H9 (cell line): ENCODE data around the gene FOXN4. TPM values are rescaled to one million over a fixed set of nuclear protein-coding genes. Genes with fewer than 3 reads are reported as not detected.

Experiments used
- DNase-seq: peaks from one replicate; pipeline ENCODE4 v3.0.0-alpha.2; 2017
- H2AFZ ChIP-seq: one replicate; pipeline ENCODE4 v1.6.1; 2013; ENCODE audit warnings: mild to moderate bottlenecking, low read length, control low read depth, moderate library complexity
- H2AK5ac ChIP-seq: 2 replicates; pipeline ENCODE4 v1.6.1; 2013; ENCODE audit warnings: low read length, control low read depth, mixed read lengths; ENCODE audit not compliant: insufficient read length
- H2BK120ac ChIP-seq: one replicate; pipeline ENCODE4 v1.6.1; 2013; ENCODE audit warnings: low read depth, mild to moderate bottlenecking, low read length, control low read depth, inconsistent platforms; ENCODE audit not compliant: poor library complexity, severe bottlenecking
- H2BK12ac ChIP-seq: 2 replicates; pipeline ENCODE4 v1.6.1; 2013; ENCODE audit warnings: low read length, control low read depth, mixed read lengths, low read depth; ENCODE audit not compliant: insufficient read length
- H2BK15ac ChIP-seq: 2 replicates; pipeline ENCODE4 v1.6.1; 2013; ENCODE audit warnings: low read depth, low read length, control low read depth
- H2BK20ac ChIP-seq: one replicate; pipeline ENCODE4 v1.6.1; 2013; ENCODE audit warnings: low read depth, mild to moderate bottlenecking, low read length, control low read depth, inconsistent platforms; ENCODE audit not compliant: poor library complexity, severe bottlenecking
- H2BK5ac ChIP-seq: 2 replicates; pipeline ENCODE4 v1.6.1; 2013; ENCODE audit warnings: low read length, control low read depth, mixed read lengths; ENCODE audit not compliant: insufficient read length
- H3K14ac ChIP-seq: 2 replicates; pipeline ENCODE4 v1.6.1; 2013; ENCODE audit warnings: low read length, control low read depth; ENCODE audit not compliant: insufficient read depth
- H3K18ac ChIP-seq: 2 replicates; pipeline ENCODE4 v1.6.1; 2013; ENCODE audit warnings: low read depth, mild to moderate bottlenecking, mixed read lengths, low read length, control low read depth; ENCODE audit not compliant: insufficient read length
- H3K23ac ChIP-seq: 2 replicates; pipeline ENCODE4 v1.6.1; 2013; ENCODE audit warnings: low read length, control low read depth, mixed read lengths, low read depth; ENCODE audit not compliant: insufficient read length
- H3K23me2 ChIP-seq: 2 replicates; pipeline ENCODE4 v1.6.1; 2013; ENCODE audit warnings: low read depth, mild to moderate bottlenecking, mixed read lengths, low read length, control low read depth; ENCODE audit not compliant: insufficient read length, poor library complexity, severe bottlenecking
- H3K27ac ChIP-seq: 2 replicates; pipeline ENCODE4 v1.5.1; 2013; ENCODE audit warnings: low read length, control low read depth, mixed read lengths, low read depth; ENCODE audit not compliant: insufficient read length
- H3K27me3 ChIP-seq: 2 replicates; pipeline ENCODE4 v1.6.1; 2013; ENCODE audit warnings: low read length, control low read depth, inconsistent platforms; ENCODE audit not compliant: insufficient read depth
- H3K4ac ChIP-seq: 2 replicates; pipeline ENCODE4 v1.6.1; 2013; ENCODE audit warnings: low read depth, mild to moderate bottlenecking, control low read depth, inconsistent platforms, low read length, moderate library complexity
- H3K4me1 ChIP-seq: 2 replicates; pipeline ENCODE4 v1.6.1; 2013; ENCODE audit warnings: low read length, control low read depth, inconsistent platforms; ENCODE audit not compliant: insufficient read depth
- H3K4me2 ChIP-seq: 2 replicates; pipeline ENCODE4 v1.6.1; 2013; ENCODE audit warnings: low read length, control low read depth, mixed read lengths; ENCODE audit not compliant: insufficient read length, insufficient read depth
- H3K56ac ChIP-seq: 2 replicates; pipeline ENCODE4 v1.6.1; 2013; ENCODE audit warnings: low read depth, mild to moderate bottlenecking, mixed read lengths, low read length, control low read depth; ENCODE audit not compliant: insufficient read length
- H3K79me1 ChIP-seq: 2 replicates; pipeline ENCODE4 v1.6.1; 2013; ENCODE audit warnings: low read depth, mild to moderate bottlenecking, moderate library complexity, low read length, control low read depth, inconsistent platforms; ENCODE audit not compliant: insufficient read depth, poor library complexity, severe bottlenecking
- H3K79me2 ChIP-seq: 2 replicates; pipeline ENCODE4 v1.6.1; 2013; ENCODE audit warnings: low read length, control low read depth, inconsistent platforms; ENCODE audit not compliant: insufficient read depth
- H3K9ac ChIP-seq: 2 replicates; pipeline ENCODE4 v1.6.1; 2013; ENCODE audit warnings: low read length, control low read depth, mixed read lengths; ENCODE audit not compliant: insufficient read length; ENCODE audit errors: extremely low read depth
- H3K9me3 ChIP-seq: one replicate; pipeline ENCODE4 v1.6.1; 2013; ENCODE audit warnings: low read depth, low read length, inconsistent platforms; ENCODE audit not compliant: control insufficient read depth
- H3T11ph ChIP-seq: one replicate; pipeline ENCODE4 v1.6.1; 2013; ENCODE audit warnings: mild to moderate bottlenecking, low read length, control low read depth, inconsistent platforms
- H4K20me1 ChIP-seq: one replicate; pipeline ENCODE4 v1.6.1; 2013; ENCODE audit not compliant: control insufficient read depth, insufficient read length, insufficient read depth
- H4K5ac ChIP-seq: 2 replicates; pipeline ENCODE4 v1.6.1; 2013; ENCODE audit warnings: low read depth, mild to moderate bottlenecking, mixed read lengths, low read length, control low read depth; ENCODE audit not compliant: insufficient read length
- H4K8ac ChIP-seq: replicated peaks from 2 replicates; pipeline ENCODE4 v1.6.1; 2013; ENCODE audit warnings: low read length, control low read depth, mixed read lengths, low read depth; ENCODE audit not compliant: insufficient read length
- H4K91ac ChIP-seq: 2 replicates; pipeline ENCODE4 v1.6.1; 2013; ENCODE audit warnings: low read depth, mild to moderate bottlenecking, moderate library complexity, mixed read lengths, low read length, control low read depth; ENCODE audit not compliant: insufficient read length
- H3K27ac Mint-ChIP-seq, 3 experiments: 2 replicates in 2 of 3; 3 replicates in 1 of 3; pipeline ENCODE4 v1.8.0; 2020 to 2021; ENCODE audit warnings: mixed read lengths in 3 of 3, mild to moderate bottlenecking in 1 of 3, moderate library complexity in 1 of 3
- H3K27me3 Mint-ChIP-seq: 2 replicates; pipeline ENCODE4 v1.8.0; 2021; ENCODE audit warnings: low read depth, mild to moderate bottlenecking, moderate library complexity, mixed read lengths
- H3K36me3 Mint-ChIP-seq, 3 experiments: 2 replicates in 2 of 3; 3 replicates in 1 of 3; pipeline ENCODE4 v1.8.0; 2020 to 2021; ENCODE audit warnings: low read depth in 3 of 3, mixed read lengths in 3 of 3; ENCODE audit not compliant: insufficient read depth in 1 of 3
- H3K4me1 Mint-ChIP-seq, 2 experiments: 2 replicates each; pipeline ENCODE4 v1.8.0; 2020; ENCODE audit warnings: mixed read lengths in 2 of 2
- H3K4me3 Mint-ChIP-seq, 2 experiments: 2 replicates in 1 of 2; 3 replicates in 1 of 2; pipeline ENCODE4 v1.8.0; 2020 to 2021; ENCODE audit warnings: mild to moderate bottlenecking in 2 of 2, mixed read lengths in 2 of 2, moderate library complexity in 1 of 2
- H3K9me3 Mint-ChIP-seq, 2 experiments: 2 replicates in 1 of 2; 3 replicates in 1 of 2; pipeline ENCODE4 v1.8.0; 2020; ENCODE audit warnings: mild to moderate bottlenecking in 2 of 2, mixed read lengths in 2 of 2, moderate library complexity in 1 of 2
- WGBS: extraction: QIAGEN DNeasy Blood & Tissue Kit; methylation state at CpG from one replicate; pipeline ENCODE4 v1.1.7; 2013; ENCODE audit warnings: missing lambda C conversion rate, low lambda C conversion rate, mixed read lengths; ENCODE audit not compliant: insufficient read length; ENCODE audit errors: extremely low coverage; 5-methylcytosine and 5-hydroxymethylcytosine counted together
- total RNA-seq: library from RNA; stranded (reverse); gene quantifications from 2 replicates; pipeline ENCODE4 v1.2.1, GENCODE V29; 2021
- TF ChIP-seq, protein P1 (sequence below): fragments of 200-600 bp; sonication (generic); conservative IDR thresholded peaks from 3 replicates; pipeline ENCODE4 v1.8.0; 2021; ENCODE audit warnings: antibody characterized with exemption, mild to moderate bottlenecking

The FOXN4 gene
- total RNA-seq, 1 experiment from 2014 or later: 0.39 TPM

- no peak overlapping the region for H2BK5ac ChIP-seq
- H2BK15ac ChIP-seq: no peak overlapping the region
- H3K14ac ChIP-seq: no peak overlapping the region; the same call in 1 of the 2 replicates
- no peaks in the 10 kb centered on the region for H3K79me2 ChIP-seq
- H3K27me3 Mint-ChIP-seq: no peaks in the 10 kb centered on the region; the same call in none of the 2 replicates
- no peak overlapping the region for H3T11ph ChIP-seq
- TF ChIP-seq, protein P1, sequence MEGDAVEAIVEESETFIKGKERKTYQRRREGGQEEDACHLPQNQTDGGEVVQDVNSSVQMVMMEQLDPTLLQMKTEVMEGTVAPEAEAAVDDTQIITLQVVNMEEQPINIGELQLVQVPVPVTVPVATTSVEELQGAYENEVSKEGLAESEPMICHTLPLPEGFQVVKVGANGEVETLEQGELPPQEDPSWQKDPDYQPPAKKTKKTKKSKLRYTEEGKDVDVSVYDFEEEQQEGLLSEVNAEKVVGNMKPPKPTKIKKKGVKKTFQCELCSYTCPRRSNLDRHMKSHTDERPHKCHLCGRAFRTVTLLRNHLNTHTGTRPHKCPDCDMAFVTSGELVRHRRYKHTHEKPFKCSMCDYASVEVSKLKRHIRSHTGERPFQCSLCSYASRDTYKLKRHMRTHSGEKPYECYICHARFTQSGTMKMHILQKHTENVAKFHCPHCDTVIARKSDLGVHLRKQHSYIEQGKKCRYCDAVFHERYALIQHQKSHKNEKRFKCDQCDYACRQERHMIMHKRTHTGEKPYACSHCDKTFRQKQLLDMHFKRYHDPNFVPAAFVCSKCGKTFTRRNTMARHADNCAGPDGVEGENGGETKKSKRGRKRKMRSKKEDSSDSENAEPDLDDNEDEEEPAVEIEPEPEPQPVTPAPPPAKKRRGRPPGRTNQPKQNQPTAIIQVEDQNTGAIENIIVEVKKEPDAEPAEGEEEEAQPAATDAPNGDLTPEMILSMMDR: no peak
- H2BK12ac ChIP-seq: no peak overlapping the region
- H3K18ac ChIP-seq: no peak overlapping the region
- no peak overlapping the region for H4K8ac ChIP-seq
- H2BK120ac ChIP-seq: no peak overlapping the region
- no peak overlapping the region for H3K9ac ChIP-seq
- no peak for DNase-seq
- H3K4me1 Mint-ChIP-seq: peaks cover 8 to 25% of the 10 kb centered on the region in 2 experiments
- peak overlapping the region; percentile 16 for H3K4me2 ChIP-seq
- no peak overlapping the region for H3K4me3 Mint-ChIP-seq
- H3K27ac Mint-ChIP-seq: no peak overlapping the region
- H3K36me3 Mint-ChIP-seq: no peaks in the 10 kb centered on the region
- no peaks in the 10 kb centered on the region for H4K20me1 ChIP-seq
- H4K5ac ChIP-seq: no peak overlapping the region
- H3K4ac ChIP-seq: no peak overlapping the region
- no peak overlapping the region for H2AFZ ChIP-seq
- no peaks in the 10 kb centered on the region for H3K79me1 ChIP-seq
- H3K9me3 Mint-ChIP-seq: no peaks in the 10 kb centered on the region
- no CpG with 5 or more reads among the region's 16 CpGs for WGBS
- no peaks in the 10 kb centered on the region for H3K9me3 ChIP-seq
- no peak overlapping the region for H4K91ac ChIP-seq
- peaks cover 4% of the 10 kb centered on the region; the same call in 1 of the 2 replicates for H3K4me1 ChIP-seq
- H3K23me2 ChIP-seq: no peaks in the 10 kb centered on the region
- H3K56ac ChIP-seq: no peak overlapping the region
- H2BK20ac ChIP-seq: no peak overlapping the region
- no peak overlapping the region for H3K27ac ChIP-seq
- H3K27me3 ChIP-seq: no peaks in the 10 kb centered on the region
- no peak overlapping the region for H2AK5ac ChIP-seq
- no peak overlapping the region for H3K23ac ChIP-seq
These were observed 21.1 kb downstream of the FOXN4 start for GRCh38 chr12:109287811-109288469.
